ENCODE data around the gene PPM1B.
"Not testable (repeated sequence)": the region's sequence is repeated elsewhere in the genome, so short reads cannot be mapped to it uniquely, and the experiment has no call there.

The PPM1B gene

DNA sequence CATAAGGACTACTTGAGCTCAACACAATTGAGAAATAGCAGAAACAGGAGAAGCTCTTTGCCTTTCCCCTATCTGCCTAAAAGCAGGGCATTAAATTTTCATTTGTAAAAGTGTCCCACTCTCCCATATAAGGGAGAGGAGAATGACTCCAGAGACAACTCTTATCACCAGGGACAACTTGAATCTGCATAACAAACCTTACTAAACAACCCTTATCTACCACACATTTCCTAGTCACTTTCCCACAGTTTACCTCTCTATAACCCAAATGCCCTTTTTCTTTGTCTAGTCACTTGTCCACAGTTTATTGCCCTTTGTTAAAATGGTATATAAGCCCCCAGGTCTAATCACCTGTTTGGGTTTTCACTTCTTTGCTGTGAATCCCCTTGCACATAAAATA, 37.5 kb upstream of the PPM1B start:
- no peak overlapping the region for H3K4me3 ChIP-seq (replicated peaks; ENCODE audit: insufficient read depth, low read length)
- TF ChIP-seq REST (IDR thresholded peaks at IDR 0.05; ENCODE audit: insufficient replicate concordance, low read depth) (no peak), GABPA (IDR thresholded peaks at IDR 0.05; ENCODE audit: low read depth) (no peak), SPI1 (IDR thresholded peaks at IDR 0.05; ENCODE audit: borderline replicate concordance, low read depth) (no peak), POLR2AphosphoS5 (IDR thresholded peaks at IDR 0.05; ENCODE audit: low read depth) (no peak)
- no peaks in the 10 kb centered on the region for H3K27me3 ChIP-seq (ENCODE audit: insufficient read depth, poor library complexity, severe bottlenecking)
- no peak for DNase-seq (ENCODE audit: low read depth in 1 of 2, low spot score in 1 of 2)
- H3K27ac ChIP-seq (replicated peaks), result no peak overlapping the region

DNA sequence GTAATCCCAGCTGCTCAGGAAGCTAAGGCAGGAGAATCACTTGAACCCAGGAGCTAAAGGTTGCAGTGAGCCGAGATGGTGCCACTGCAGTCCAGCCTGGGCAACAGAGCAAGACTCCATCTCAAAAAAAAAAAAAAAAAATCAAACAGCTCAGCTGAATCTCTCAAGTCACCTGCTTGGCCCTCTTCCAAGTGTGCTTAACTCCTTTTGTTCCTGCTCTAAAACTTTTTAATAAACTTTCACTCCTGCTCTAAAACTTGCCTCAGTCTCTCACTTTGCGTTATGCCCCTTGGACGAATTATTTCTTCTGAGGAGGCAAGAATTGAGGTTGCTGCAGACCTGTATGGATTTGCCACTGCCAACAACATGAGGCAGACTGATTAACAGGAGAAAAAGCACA, 35.1 kb upstream of the PPM1B start:
- not testable (repeated sequence) for H3K4me3 ChIP-seq (replicated peaks; ENCODE audit: insufficient read depth, low read length); H3K27me3 ChIP-seq (ENCODE audit: insufficient read depth, poor library complexity, severe bottlenecking); DNase-seq (ENCODE audit: low read depth in 1 of 2, low spot score in 1 of 2); H3K27ac ChIP-seq (replicated peaks)

DNA sequence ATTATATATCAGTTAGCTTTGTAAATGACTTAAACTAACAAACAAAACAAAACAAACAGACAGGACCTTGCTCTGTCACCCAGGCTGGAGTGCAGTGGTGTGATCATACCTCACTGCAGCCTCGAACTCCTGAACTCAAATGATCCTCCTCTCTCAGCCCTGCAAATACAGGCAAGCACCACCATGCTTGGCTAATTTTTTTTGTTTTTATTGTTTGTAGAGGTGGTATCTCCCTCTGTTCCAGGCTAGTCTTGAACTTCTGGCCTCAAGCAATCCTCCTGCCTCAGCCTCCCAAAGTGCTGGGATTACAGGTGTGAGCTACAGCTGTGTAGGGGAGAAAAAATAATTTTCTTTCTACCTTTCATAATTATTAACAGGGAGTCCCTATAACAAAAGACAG, 33.8 kb upstream of the PPM1B start:
- H3K27ac ChIP-seq (replicated peaks), result no peak overlapping the region
- TF ChIP-seq SPI1 (IDR thresholded peaks at IDR 0.05; ENCODE audit: borderline replicate concordance, low read depth) (no peak), CTCF (IDR thresholded peaks at IDR 0.05; ENCODE audit: insufficient read depth, low read length) (no peak), POLR2AphosphoS5 (IDR thresholded peaks at IDR 0.05; ENCODE audit: low read depth) (no peak), REST (IDR thresholded peaks at IDR 0.05; ENCODE audit: insufficient replicate concordance, low read depth) (no peak), GABPA (IDR thresholded peaks at IDR 0.05; ENCODE audit: low read depth) (no peak)
- no peak overlapping the region for H3K4me3 ChIP-seq (replicated peaks; ENCODE audit: insufficient read depth, low read length)
- no peak for DNase-seq (ENCODE audit: low read depth in 1 of 2, low spot score in 1 of 2)
- H3K27me3 ChIP-seq (ENCODE audit: insufficient read depth, poor library complexity, severe bottlenecking), result no peaks in the 10 kb centered on the region

DNA sequence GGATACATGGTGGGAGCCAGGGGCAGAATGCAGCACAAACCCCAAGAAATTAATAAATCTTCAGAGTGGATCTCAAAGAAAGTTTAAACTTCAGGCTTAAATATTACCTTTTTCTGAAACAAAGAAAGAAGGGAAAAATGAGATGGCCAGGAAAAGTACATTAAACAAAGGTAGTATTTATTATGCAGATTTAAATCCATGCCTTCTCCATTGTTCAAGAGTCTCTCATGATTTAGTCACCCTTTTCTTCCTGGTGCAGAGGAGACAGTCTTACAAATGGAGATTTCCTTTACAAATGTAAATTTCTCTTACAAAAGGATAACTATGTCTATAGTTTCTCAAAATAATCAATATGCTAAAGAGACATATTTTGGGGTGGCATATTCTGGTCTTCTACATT, 33.4 kb upstream of the PPM1B start:
- TF ChIP-seq GABPA (IDR thresholded peaks at IDR 0.05; ENCODE audit: low read depth) (no peak), SPI1 (IDR thresholded peaks at IDR 0.05; ENCODE audit: borderline replicate concordance, low read depth) (no peak), CTCF (IDR thresholded peaks at IDR 0.05; ENCODE audit: insufficient read depth, low read length) (no peak), REST (IDR thresholded peaks at IDR 0.05; ENCODE audit: insufficient replicate concordance, low read depth) (no peak), POLR2AphosphoS5 (IDR thresholded peaks at IDR 0.05; ENCODE audit: low read depth) (no peak)
- Histone ChIP-seq H3K27me3 (ENCODE audit: insufficient read depth, poor library complexity, severe bottlenecking) (no peaks in the 10 kb centered on the region), H3K27ac (replicated peaks) (no peak overlapping the region), H3K4me3 (replicated peaks; ENCODE audit: insufficient read depth, low read length) (no peak overlapping the region)
- no peak for DNase-seq (ENCODE audit: low read depth in 1 of 2, low spot score in 1 of 2)
